Endothelial cell of umbilical vein (primary cell): ENCODE data around the gene PLEKHG7. TPM values are rescaled to one million over a fixed set of nuclear protein-coding genes. Genes with fewer than 3 reads are reported as not detected.

ENCODE experiments used
- BruUV-seq: library from RNA; stranded (reverse); fragments of 400-500 nt; replicated peaks from 2 replicates; lab custom pipeline; 2021; lab: Mats Ljungman, UMichigan
- CTCF ChIA-PET: fragments of 300-600, 350-600 bp; sonication (Branson Sonifier 250); formaldehyde crosslinking; loops from one replicate; lab custom pipeline; 2021; ENCODE audit warnings: antibody characterized with exemption, inconsistent platforms; lab: Charles Lee
- POLR2A ChIA-PET: fragments of 300-600, 350-600 bp; sonication (Branson Sonifier 250); formaldehyde crosslinking; loops from one replicate; lab custom pipeline; 2021; ENCODE audit warnings: antibody characterized with exemption, inconsistent platforms; lab: Charles Lee
- DNase-seq: peaks from one replicate; pipeline ENCODE4 v3.0.0-alpha.2; 2011; ENCODE audit warnings: low read depth, low spot score
- FAIRE-seq: peaks from 2 replicates; lab custom pipeline; 2011; peaks lifted over from hg19 to GRCh38; lab: Jason Lieb, UNC
- H2AFZ ChIP-seq: 2 replicates; pipeline ENCODE4 v1.6.0; 2012; ENCODE audit warnings: low read depth, low read length, control low read depth, inconsistent platforms
- H3K27ac ChIP-seq: 2 replicates; pipeline ENCODE4 v1.5.1; 2011; ENCODE audit warnings: low read depth, mild to moderate bottlenecking, control low read depth, low read length, moderate library complexity; ENCODE audit not compliant: insufficient read depth
- H3K27me3 ChIP-seq, 2 experiments: 2 replicates each; pipeline versions ENCODE4 v1.6.0 to v1.6.1; 2011; ENCODE audit warnings: low read length in 2 of 2, mixed read lengths in 1 of 2; ENCODE audit not compliant: control insufficient read depth in 2 of 2, insufficient read depth in 2 of 2
- H3K36me3 ChIP-seq, 2 experiments: 2 replicates in 1 of 2; 3 replicates in 1 of 2; pipeline ENCODE4 v1.5.1; 2011; ENCODE audit warnings: low read length in 2 of 2, mild to moderate bottlenecking in 1 of 2, moderate library complexity in 1 of 2; ENCODE audit not compliant: control insufficient read depth in 2 of 2, insufficient read depth in 2 of 2; ENCODE audit errors: extremely low read depth in 1 of 2
- H3K4me1 ChIP-seq: 3 replicates; pipeline ENCODE4 v1.5.1; 2011; ENCODE audit warnings: mild to moderate bottlenecking, low read length; ENCODE audit not compliant: control insufficient read depth, insufficient read depth; ENCODE audit errors: extremely low read depth
- H3K4me2 ChIP-seq: 2 replicates; pipeline ENCODE4 v1.6.1; 2011; ENCODE audit warnings: low read length, control low read depth, mixed read lengths; ENCODE audit not compliant: insufficient read depth
- H3K4me3 ChIP-seq, 3 experiments: fragments of 200-600 bp in 1 of 3; sonication (generic), shearing (Covaris generic) in 1 of 3; replicated peaks in 1 of 3; 2 replicates each; pipeline ENCODE4 v1.5.1; 2011 to 2016; ENCODE audit warnings: control low read depth in 3 of 3, low read length in 3 of 3, mild to moderate bottlenecking in 2 of 3, inconsistent platforms in 1 of 3, low read depth in 1 of 3, moderate library complexity in 1 of 3; ENCODE audit not compliant: insufficient read depth in 1 of 3
- H3K79me2 ChIP-seq: 2 replicates; pipeline ENCODE4 v1.6.0; 2012; ENCODE audit warnings: low read length, inconsistent platforms; ENCODE audit not compliant: control insufficient read depth, insufficient read depth
- H3K9ac ChIP-seq: replicated peaks from 2 replicates; pipeline ENCODE3; 2011; ENCODE audit warnings: low read length, control low read depth; ENCODE audit not compliant: insufficient read depth; ENCODE audit errors: extremely low read depth
- H3K9me1 ChIP-seq: replicated peaks from 3 replicates; pipeline ENCODE4 v1.6.0; 2011; ENCODE audit warnings: mild to moderate bottlenecking, low read length; ENCODE audit not compliant: control insufficient read depth, insufficient read depth; ENCODE audit errors: extremely low read depth
- H3K9me3 ChIP-seq: replicated peaks from 2 replicates; pipeline ENCODE4 v1.5.1; 2012; ENCODE audit warnings: low read length, inconsistent platforms; ENCODE audit not compliant: control insufficient read depth, insufficient read depth
- H4K20me1 ChIP-seq: replicated peaks from 2 replicates; pipeline ENCODE3; 2011; ENCODE audit warnings: mild to moderate bottlenecking, low read length; ENCODE audit not compliant: control insufficient read depth, insufficient read depth; ENCODE audit errors: extremely low read depth
- EZH2 ChIP-seq: IDR thresholded peaks from 2 replicates; pipeline ENCODE4 v1.6.1; 2012; ENCODE audit warnings: borderline replicate concordance, low read depth, mild to moderate bottlenecking, moderate library complexity, low read length, inconsistent platforms; ENCODE audit not compliant: severe bottlenecking
- JUN ChIP-seq: IDR thresholded peaks from 2 replicates; pipeline ENCODE4 v1.6.1; 2011; ENCODE audit warnings: borderline replicate concordance, low read depth; ENCODE audit not compliant: insufficient read length, insufficient read depth
- MYC ChIP-seq: IDR thresholded peaks from one replicate; pipeline ENCODE4 v1.6.1; 2011; ENCODE audit warnings: mild to moderate bottlenecking, low read depth, low read length
- POLR2A ChIP-seq: IDR thresholded peaks from 2 replicates; pipeline ENCODE4 v1.6.1; 2012; ENCODE audit warnings: low read depth, mild to moderate bottlenecking, control low read depth, low read length
- POLR2AphosphoS5 ChIP-seq: IDR thresholded peaks from 2 replicates; pipeline ENCODE4 v1.6.1; 2012; ENCODE audit warnings: low read depth, mild to moderate bottlenecking, control low read depth, low read length, moderate library complexity; ENCODE audit not compliant: insufficient read depth
- dilution Hi-C: fragments of 300-500 bp; cut with MboI; formaldehyde crosslinking; loops from one replicate; pipeline ENCODE4 v1.15.0; 2019; ENCODE audit warnings: low sequenced_read_pairs; ENCODE audit not compliant: extremely low pct_ligation_motif_present
- intact Hi-C: fragments of 100-400 bp; cut with micrococcal nuclease; formaldehyde crosslinking; loops from one replicate; pipeline ENCODE4 v1.10.0; 2022
- polyA plus RNA-seq, 4 experiments: library from polyadenylated mRNA; depleted of rRNA in 3 of 4; stranded (reverse) in 3 of 4; unstranded in 1 of 4; fragments of >200 nt; gene quantifications; 2 replicates each; pipeline versions ENCODE4 v1.2.1 to v1.2.3, GENCODE V29; 2011 to 2012; ENCODE audit warnings: missing spikeins in 1 of 4
- total RNA-seq: library from RNA; stranded (reverse); gene quantifications from 2 replicates; pipeline ENCODE4 v1.2.3, GENCODE V29; 2021
- TF ChIP-seq, protein P1 (sequence below), 2 donors: IDR thresholded peaks; 1 replicate in 1 of 2; 2 replicates in 1 of 2; pipeline ENCODE4 v1.5.1; 2011; ENCODE audit warnings: low read length in 2 of 2, mild to moderate bottlenecking in 2 of 2, moderate library complexity in 2 of 2, control low read depth in 1 of 2, inconsistent platforms in 1 of 2, low read depth in 1 of 2; ENCODE audit not compliant: insufficient read depth in 1 of 2; ENCODE audit errors: extremely low read depth in 1 of 2
- TF ChIP-seq, protein P2 (sequence below): IDR thresholded peaks from 2 replicates; pipeline ENCODE4 v1.6.1; 2011; ENCODE audit not compliant: insufficient read depth, insufficient read length

The PLEKHG7 gene
- total and polyA plus RNA-seq, 2 donors (not counting 3 experiments of a cell fraction or from before 2014, with no cell fraction given): not detected

DNA sequence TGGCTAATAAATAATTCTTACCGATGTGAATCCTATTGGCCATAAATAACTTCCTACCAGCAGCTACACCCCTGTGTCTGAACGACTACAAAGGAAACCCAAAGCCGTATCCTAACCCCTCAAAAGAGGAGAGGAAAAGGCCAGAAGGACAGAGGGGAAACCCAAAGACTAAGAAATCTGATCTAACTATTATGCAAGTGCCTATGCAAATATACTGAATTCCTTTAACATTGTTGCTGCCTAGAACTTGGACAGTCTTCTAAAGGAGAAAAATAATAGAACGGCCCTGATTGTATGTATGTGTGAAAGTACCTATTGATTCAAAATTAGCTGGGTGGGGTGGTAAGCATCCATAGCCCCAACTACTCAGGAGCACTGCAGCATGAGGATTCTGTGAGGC, 997 bp downstream of the PLEKHG7 start:
- TF ChIP-seq JUN (no peak), POLR2AphosphoS5 (no peak), MYC (no peak), EZH2 (no peak), POLR2A (no peak)
- TF ChIP-seq, protein P1, sequence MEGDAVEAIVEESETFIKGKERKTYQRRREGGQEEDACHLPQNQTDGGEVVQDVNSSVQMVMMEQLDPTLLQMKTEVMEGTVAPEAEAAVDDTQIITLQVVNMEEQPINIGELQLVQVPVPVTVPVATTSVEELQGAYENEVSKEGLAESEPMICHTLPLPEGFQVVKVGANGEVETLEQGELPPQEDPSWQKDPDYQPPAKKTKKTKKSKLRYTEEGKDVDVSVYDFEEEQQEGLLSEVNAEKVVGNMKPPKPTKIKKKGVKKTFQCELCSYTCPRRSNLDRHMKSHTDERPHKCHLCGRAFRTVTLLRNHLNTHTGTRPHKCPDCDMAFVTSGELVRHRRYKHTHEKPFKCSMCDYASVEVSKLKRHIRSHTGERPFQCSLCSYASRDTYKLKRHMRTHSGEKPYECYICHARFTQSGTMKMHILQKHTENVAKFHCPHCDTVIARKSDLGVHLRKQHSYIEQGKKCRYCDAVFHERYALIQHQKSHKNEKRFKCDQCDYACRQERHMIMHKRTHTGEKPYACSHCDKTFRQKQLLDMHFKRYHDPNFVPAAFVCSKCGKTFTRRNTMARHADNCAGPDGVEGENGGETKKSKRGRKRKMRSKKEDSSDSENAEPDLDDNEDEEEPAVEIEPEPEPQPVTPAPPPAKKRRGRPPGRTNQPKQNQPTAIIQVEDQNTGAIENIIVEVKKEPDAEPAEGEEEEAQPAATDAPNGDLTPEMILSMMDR (IDR thresholded peaks at IDR 0.05; ENCODE audit: extremely low read depth in 1 of 2, insufficient read depth in 1 of 2, low read depth in 1 of 2, low read length in 2 of 2): no peak
- TF ChIP-seq, protein P2, sequence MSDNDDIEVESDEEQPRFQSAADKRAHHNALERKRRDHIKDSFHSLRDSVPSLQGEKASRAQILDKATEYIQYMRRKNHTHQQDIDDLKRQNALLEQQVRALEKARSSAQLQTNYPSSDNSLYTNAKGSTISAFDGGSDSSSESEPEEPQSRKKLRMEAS: no peak
- H3K36me3 ChIP-seq: no peaks in the 10 kb centered on the region
- POLR2A ChIA-PET: no interaction called here
- FAIRE-seq (no peak), DNase-seq (no peak)
- H3K4me2 ChIP-seq: no peak overlapping the region
- no peak overlapping the region for H3K27ac ChIP-seq
- no peaks in the 10 kb centered on the region for H3K9me3 ChIP-seq
- H3K4me3 ChIP-seq: no peak overlapping the region
- H3K79me2 ChIP-seq: no peaks in the 10 kb centered on the region
- no peak overlapping the region for H2AFZ ChIP-seq
- peaks cover 0 to 2% of the 10 kb centered on the region in 2 experiments for H3K27me3 ChIP-seq
- no peaks in the 10 kb centered on the region for H3K9me1 ChIP-seq
- dilution Hi-C loops: no loop called here
- H4K20me1 ChIP-seq: no peaks in the 10 kb centered on the region
- H3K4me1 ChIP-seq: no peaks in the 10 kb centered on the region
- intact Hi-C loops: no loop called here
- CTCF ChIA-PET: interaction anchor here (1.0 to 1.3 kb wide), 2 partner anchors 13 to 35 kb away, joined by 3 to 4 read pairs; no protein-coding TSS in a partner anchor
- BruUV-seq: no TSS peak
- no peak overlapping the region for H3K9ac ChIP-seq
